ENCODE measurements around the gene DAB1.

Gene DAB1

DNA sequence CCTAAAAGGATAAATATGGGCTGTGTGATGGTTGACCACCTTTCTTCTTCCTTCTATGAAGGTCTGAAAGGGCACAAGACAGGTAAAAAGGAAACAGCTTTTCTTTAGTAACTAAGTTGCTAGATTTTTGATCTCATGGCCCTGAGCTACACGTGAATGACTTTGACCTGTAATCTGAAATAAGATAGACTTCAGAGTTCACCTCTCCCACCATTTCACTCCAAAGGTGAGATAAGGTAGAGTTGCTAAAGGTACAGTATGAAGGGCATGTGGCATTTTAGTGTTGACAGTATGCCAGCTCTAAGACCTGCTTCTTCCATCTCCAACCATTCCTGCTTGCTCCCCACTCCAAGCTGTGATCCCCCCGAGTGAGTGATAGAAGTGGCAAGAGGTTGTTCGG is 432.3 kb downstream of the DAB1 start:
- Histone ChIP-seq H3K27ac (ENCODE audit: low read depth, low read length) (no peak overlapping the region), H3K9ac (ENCODE audit: low read length) (no peak overlapping the region), H3K9me3 (ENCODE audit: insufficient read depth, low read length) (no peaks in the 10 kb centered on the region), H4K20me1 (ENCODE audit: low read depth, low read length) (no peaks in the 10 kb centered on the region), H3K79me2 (ENCODE audit: insufficient read depth, low read length) (no peaks in the 10 kb centered on the region), H3K4me2 (ENCODE audit: low read depth, low read length, poor library complexity, severe bottlenecking) (no peak overlapping the region), H2AFZ (ENCODE audit: low read depth, low read length, severe bottlenecking) (no peak overlapping the region), H3K4me3 (ENCODE audit: insufficient read depth, low read length, poor library complexity, severe bottlenecking) (no peak overlapping the region), H3K27me3 (ENCODE audit: low read length) (no peaks in the 10 kb centered on the region), H3K36me3 (ENCODE audit: low read length) (no peaks in the 10 kb centered on the region), H3K9me2 (replicated peaks; ENCODE audit: insufficient read depth, low read length) (no peaks in the 10 kb centered on the region), H3F3A (ENCODE audit: insufficient read depth) (no peaks in the 10 kb centered on the region)
- TF ChIP-seq, protein P1, sequence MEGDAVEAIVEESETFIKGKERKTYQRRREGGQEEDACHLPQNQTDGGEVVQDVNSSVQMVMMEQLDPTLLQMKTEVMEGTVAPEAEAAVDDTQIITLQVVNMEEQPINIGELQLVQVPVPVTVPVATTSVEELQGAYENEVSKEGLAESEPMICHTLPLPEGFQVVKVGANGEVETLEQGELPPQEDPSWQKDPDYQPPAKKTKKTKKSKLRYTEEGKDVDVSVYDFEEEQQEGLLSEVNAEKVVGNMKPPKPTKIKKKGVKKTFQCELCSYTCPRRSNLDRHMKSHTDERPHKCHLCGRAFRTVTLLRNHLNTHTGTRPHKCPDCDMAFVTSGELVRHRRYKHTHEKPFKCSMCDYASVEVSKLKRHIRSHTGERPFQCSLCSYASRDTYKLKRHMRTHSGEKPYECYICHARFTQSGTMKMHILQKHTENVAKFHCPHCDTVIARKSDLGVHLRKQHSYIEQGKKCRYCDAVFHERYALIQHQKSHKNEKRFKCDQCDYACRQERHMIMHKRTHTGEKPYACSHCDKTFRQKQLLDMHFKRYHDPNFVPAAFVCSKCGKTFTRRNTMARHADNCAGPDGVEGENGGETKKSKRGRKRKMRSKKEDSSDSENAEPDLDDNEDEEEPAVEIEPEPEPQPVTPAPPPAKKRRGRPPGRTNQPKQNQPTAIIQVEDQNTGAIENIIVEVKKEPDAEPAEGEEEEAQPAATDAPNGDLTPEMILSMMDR (IDR thresholded peaks at IDR 0.05; ENCODE audit: insufficient read depth, low read length, poor library complexity, severe bottlenecking), result no peak
- no peak for TF ChIP-seq EZH2phosphoT487 (conservative IDR thresholded peaks at IDR 0.05; ENCODE audit: low read length)

DNA sequence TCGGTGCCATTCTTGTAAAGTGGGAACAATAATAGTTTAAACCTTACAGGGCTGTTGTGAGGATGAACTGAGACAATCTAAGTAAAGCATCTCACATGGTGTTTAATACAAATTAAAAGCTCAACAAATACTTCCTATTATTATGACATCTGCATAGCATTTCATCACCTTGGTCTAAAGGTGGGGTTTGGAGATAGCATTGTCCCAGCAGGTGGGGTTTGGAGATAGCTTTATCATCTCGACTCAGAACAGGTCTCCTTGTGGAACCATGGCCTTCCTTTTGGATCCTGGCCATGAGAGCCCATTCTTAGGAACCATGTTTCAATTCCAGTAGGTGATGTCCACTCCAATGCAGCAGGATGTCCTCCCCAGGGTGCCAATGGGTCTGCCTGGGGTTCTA is 437.5 kb downstream of the DAB1 start:
- Histone ChIP-seq H4K20me1 (ENCODE audit: low read depth, low read length) (no peaks in the 10 kb centered on the region), H3K36me3 (ENCODE audit: low read length) (no peaks in the 10 kb centered on the region), H3K9ac (ENCODE audit: low read length) (no peak overlapping the region), H3K4me3 (ENCODE audit: insufficient read depth, low read length, poor library complexity, severe bottlenecking) (no peak overlapping the region), H3F3A (ENCODE audit: insufficient read depth) (no peaks in the 10 kb centered on the region), H3K9me3 (ENCODE audit: insufficient read depth, low read length) (no peaks in the 10 kb centered on the region), H3K79me2 (ENCODE audit: insufficient read depth, low read length) (no peaks in the 10 kb centered on the region), H2AFZ (ENCODE audit: low read depth, low read length, severe bottlenecking) (no peak overlapping the region), H3K9me2 (replicated peaks; ENCODE audit: insufficient read depth, low read length) (no peaks in the 10 kb centered on the region), H3K4me2 (ENCODE audit: low read depth, low read length, poor library complexity, severe bottlenecking) (no peak overlapping the region), H3K27me3 (ENCODE audit: low read length) (no peaks in the 10 kb centered on the region), H3K27ac (ENCODE audit: low read depth, low read length) (no peak overlapping the region)
- TF ChIP-seq, protein P1 (IDR thresholded peaks at IDR 0.05; ENCODE audit: insufficient read depth, low read length, poor library complexity, severe bottlenecking), result no peak
- TF ChIP-seq EZH2phosphoT487 (conservative IDR thresholded peaks at IDR 0.05; ENCODE audit: low read length), result no peak

DNA sequence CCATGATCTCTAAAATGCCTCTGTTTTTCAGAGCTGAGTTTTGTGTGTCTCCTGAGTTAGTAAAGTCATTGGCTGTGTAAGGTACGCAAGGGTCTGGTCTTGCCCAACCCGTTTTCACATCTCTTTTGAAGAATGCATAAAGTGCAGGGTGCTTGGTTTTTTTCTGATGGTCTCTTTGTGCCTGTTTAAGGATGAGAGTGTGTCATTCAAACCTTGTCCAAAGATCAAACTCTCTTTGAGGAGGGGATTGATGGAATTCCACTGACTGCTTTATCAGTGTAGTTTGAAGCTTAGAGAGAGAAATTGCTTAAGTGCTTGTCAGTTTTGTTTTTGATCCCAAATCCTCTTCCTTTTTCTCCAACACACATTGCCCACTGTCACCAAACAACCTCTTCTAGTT is 438.0 kb downstream of the DAB1 start:
- no peaks in the 10 kb centered on the region for H3K9me3 ChIP-seq (ENCODE audit: insufficient read depth, low read length)
- H3K9ac ChIP-seq (ENCODE audit: low read length), result no peak overlapping the region
- no peak for TF ChIP-seq EZH2phosphoT487 (conservative IDR thresholded peaks at IDR 0.05; ENCODE audit: low read length)
- TF ChIP-seq, protein P1 (IDR thresholded peaks at IDR 0.05; ENCODE audit: insufficient read depth, low read length, poor library complexity, severe bottlenecking), result no peak
- no peak overlapping the region for H2AFZ ChIP-seq (ENCODE audit: low read depth, low read length, severe bottlenecking)
- no peaks in the 10 kb centered on the region for H3K79me2 ChIP-seq (ENCODE audit: insufficient read depth, low read length)
- no peaks in the 10 kb centered on the region for H3K27me3 ChIP-seq (ENCODE audit: low read length)
- no peaks in the 10 kb centered on the region for H3K9me2 ChIP-seq (replicated peaks; ENCODE audit: insufficient read depth, low read length)
- H3K4me3 ChIP-seq (ENCODE audit: insufficient read depth, low read length, poor library complexity, severe bottlenecking), result no peak overlapping the region
- no peaks in the 10 kb centered on the region for H3K36me3 ChIP-seq (ENCODE audit: low read length)
- H3K4me2 ChIP-seq (ENCODE audit: low read depth, low read length, poor library complexity, severe bottlenecking), result no peak overlapping the region
- H3K27ac ChIP-seq (ENCODE audit: low read depth, low read length), result no peak overlapping the region
- H4K20me1 ChIP-seq (ENCODE audit: low read depth, low read length), result no peaks in the 10 kb centered on the region
- H3F3A ChIP-seq (ENCODE audit: insufficient read depth), result no peaks in the 10 kb centered on the region
